ENCODE data around the gene SHROOM2. TPM values are rescaled to one million over a fixed set of nuclear protein-coding genes. Genes with fewer than 3 reads are reported as not detected.

The SHROOM2 gene
- total RNA-seq, 2 experiments from 2014 or later = not detected

GRCh38 chrX:9942086-9942485 lies 155.9 kb downstream of the SHROOM2 start:
- intact Hi-C loops (cut with DNase I, micrococcal nuclease) = loop anchor here (1.0 to 5.0 kb wide), 3 partner anchors 35 to 265 kb away; no protein-coding TSS in a partner anchor
- H3K4me3 Mint-ChIP-seq = peak overlapping the region; percentile 35
- ATAC-seq = peak; percentile 90
- DNase-seq = peak; percentile 80
- POLR2A ChIA-PET = no interaction called here
- H3K4me1 Mint-ChIP-seq = peaks cover 14% of the 10 kb centered on the region
- H3K9me3 Mint-ChIP-seq (ENCODE audit: low read depth) = no peaks in the 10 kb centered on the region
- H3K27me3 Mint-ChIP-seq = peaks cover 21% of the 10 kb centered on the region
- H3K27ac Mint-ChIP-seq = peak overlapping the region; percentile 51
- H3K36me3 Mint-ChIP-seq (ENCODE audit: low read depth) = no peaks in the 10 kb centered on the region
- CTCF ChIA-PET = interaction anchor here (0.7 kb wide), 1 partner anchor 50 kb away, joined by 3 read pairs; no protein-coding TSS in a partner anchor

GRCh38 chrX:9943420-9943819 lies 157.2 kb downstream of the SHROOM2 start:
- Mint-ChIP-seq H3K27ac (no peak overlapping the region), H3K4me1 (peaks cover 14% of the 10 kb centered on the region), H3K36me3 (ENCODE audit: low read depth) (no peaks in the 10 kb centered on the region), H3K4me3 (no peak overlapping the region), H3K9me3 (ENCODE audit: low read depth) (no peaks in the 10 kb centered on the region), H3K27me3 (peaks cover 26% of the 10 kb centered on the region)
- ChIA-PET POLR2A (no interaction called here), CTCF (no interaction called here)
- ATAC-seq (no peak), DNase-seq (no peak)
- intact Hi-C loops (cut with DNase I, micrococcal nuclease) = loop anchor here (2.0 to 5.0 kb wide), 2 partner anchors 36 to 115 kb away; no protein-coding TSS in a partner anchor

GRCh38 chrX:9947131-9947794 lies 161.0 kb downstream of the SHROOM2 start:
- DNase-seq (no peak), ATAC-seq (no peak)
- no peak overlapping the region for H3K27ac Mint-ChIP-seq
- no peaks in the 10 kb centered on the region for H3K36me3 Mint-ChIP-seq (ENCODE audit: low read depth)
- peaks cover 4% of the 10 kb centered on the region for H3K4me1 Mint-ChIP-seq
- POLR2A ChIA-PET = no interaction called here
- peaks cover 28% of the 10 kb centered on the region for H3K27me3 Mint-ChIP-seq
- no peak overlapping the region for H3K4me3 Mint-ChIP-seq
- intact Hi-C loops (cut with DNase I, micrococcal nuclease) = no loop called here
- CTCF ChIA-PET = no interaction called here
- H3K9me3 Mint-ChIP-seq (ENCODE audit: low read depth) = no peaks in the 10 kb centered on the region

DNA sequence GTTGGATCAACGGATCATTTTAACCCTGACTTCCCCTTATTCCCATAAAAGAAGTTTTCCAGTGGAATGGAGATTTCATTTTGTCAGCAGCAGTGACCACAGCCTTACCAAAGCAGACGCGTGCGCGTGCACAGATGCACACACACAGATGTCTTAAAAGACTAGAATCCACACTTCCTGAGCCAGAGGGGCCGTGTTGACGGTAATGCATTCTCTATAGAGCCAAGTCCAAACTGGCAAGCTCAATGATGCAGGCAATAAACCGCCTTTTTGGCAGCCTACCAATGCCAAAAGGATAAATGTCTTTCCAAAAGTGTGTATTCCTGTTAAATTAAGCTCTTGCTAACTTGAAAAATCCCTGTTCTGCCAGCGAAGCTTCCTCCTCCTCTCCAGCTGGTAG lies 162.2 kb downstream of the SHROOM2 start:
- Mint-ChIP-seq H3K27me3 (peaks cover 21% of the 10 kb centered on the region), H3K36me3 (ENCODE audit: low read depth) (no peaks in the 10 kb centered on the region), H3K4me3 (no peak overlapping the region), H3K9me3 (ENCODE audit: low read depth) (no peaks in the 10 kb centered on the region), H3K27ac (no peak overlapping the region), H3K4me1 (peaks cover under 1% of the 10 kb centered on the region)
- ATAC-seq (no peak), DNase-seq (no peak)
- ChIA-PET CTCF (no interaction called here), POLR2A (no interaction called here)
- intact Hi-C loops (cut with DNase I, micrococcal nuclease) = no loop called here

GRCh38 chrX:9952300-9952699 lies 166.1 kb downstream of the SHROOM2 start:
- intact Hi-C loops (cut with DNase I, micrococcal nuclease) = no loop called here
- Mint-ChIP-seq H3K27ac (no peak overlapping the region), H3K4me3 (no peak overlapping the region), H3K4me1 (no peaks in the 10 kb centered on the region), H3K27me3 (peaks cover 17% of the 10 kb centered on the region), H3K9me3 (ENCODE audit: low read depth) (no peaks in the 10 kb centered on the region), H3K36me3 (ENCODE audit: low read depth) (no peaks in the 10 kb centered on the region)
- no peak for ATAC-seq
- CTCF ChIA-PET = no interaction called here
- no peak for DNase-seq
- POLR2A ChIA-PET = no interaction called here

GRCh38 chrX:9953396-9953795 lies 167.2 kb downstream of the SHROOM2 start:
- intact Hi-C loops (cut with DNase I, micrococcal nuclease) = no loop called here
- no peak overlapping the region for H3K27ac Mint-ChIP-seq
- no peaks in the 10 kb centered on the region for H3K36me3 Mint-ChIP-seq (ENCODE audit: low read depth)
- H3K4me1 Mint-ChIP-seq = no peaks in the 10 kb centered on the region
- no peak for ATAC-seq
- H3K27me3 Mint-ChIP-seq = peaks cover 12% of the 10 kb centered on the region
- no peak overlapping the region for H3K4me3 Mint-ChIP-seq
- ChIA-PET POLR2A (no interaction called here), CTCF (no interaction called here)
- H3K9me3 Mint-ChIP-seq (ENCODE audit: low read depth) = no peaks in the 10 kb centered on the region
- DNase-seq = no peak

- Mint-ChIP-seq H3K9me3 (ENCODE audit: low read depth) (no peaks in the 10 kb centered on the region), H3K4me3 (no peak overlapping the region), H3K4me1 (no peaks in the 10 kb centered on the region), H3K27me3 (peaks cover 9% of the 10 kb centered on the region), H3K27ac (no peak overlapping the region), H3K36me3 (ENCODE audit: low read depth) (no peaks in the 10 kb centered on the region)
- POLR2A ChIA-PET = no interaction called here
- no peak for DNase-seq
- CTCF ChIA-PET = no interaction called here
- ATAC-seq = no peak
- intact Hi-C loops (cut with DNase I, micrococcal nuclease) = no loop called here
Measured at GRCh38 chrX:9955506-9955905, 169.3 kb downstream of the SHROOM2 start.

GRCh38 chrX:9957743-9958142 lies 171.5 kb downstream of the SHROOM2 start:
- CTCF ChIA-PET = interaction anchor here (0.6 kb wide), 1 partner anchor 1861 kb away, joined by 4 read pairs; no protein-coding TSS in a partner anchor
- DNase-seq (no peak), ATAC-seq (no peak)
- no peak overlapping the region for H3K4me3 Mint-ChIP-seq
- no peaks in the 10 kb centered on the region for H3K4me1 Mint-ChIP-seq
- POLR2A ChIA-PET = no interaction called here
- peaks cover 9% of the 10 kb centered on the region for H3K27me3 Mint-ChIP-seq
- no peaks in the 10 kb centered on the region for H3K9me3 Mint-ChIP-seq (ENCODE audit: low read depth)
- H3K27ac Mint-ChIP-seq = no peak overlapping the region
- no peaks in the 10 kb centered on the region for H3K36me3 Mint-ChIP-seq (ENCODE audit: low read depth)
- intact Hi-C loops (cut with DNase I, micrococcal nuclease) = no loop called here

DNA sequence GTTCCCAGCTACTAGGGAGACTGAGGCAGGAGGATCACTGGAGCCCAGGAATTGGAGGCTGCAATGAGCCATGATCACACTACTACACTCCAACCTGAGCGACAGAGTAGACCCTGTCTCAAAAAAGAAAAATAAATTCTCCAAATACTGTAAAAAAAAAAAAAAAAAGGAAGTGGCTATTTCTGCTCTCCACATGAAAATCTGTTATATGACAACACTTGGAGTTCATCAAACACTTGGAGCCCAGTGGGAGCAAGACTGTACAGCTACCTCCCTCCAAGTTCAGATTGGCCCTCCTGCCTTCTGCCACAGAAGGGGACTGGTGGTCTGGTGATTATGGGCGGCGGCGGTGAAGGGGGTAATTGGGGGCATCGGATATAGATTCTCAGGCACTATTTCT lies 172.0 kb downstream of the SHROOM2 start:
- no peaks in the 10 kb centered on the region for H3K9me3 Mint-ChIP-seq (ENCODE audit: low read depth)
- H3K36me3 Mint-ChIP-seq (ENCODE audit: low read depth) = no peaks in the 10 kb centered on the region
- H3K4me1 Mint-ChIP-seq = no peaks in the 10 kb centered on the region
- no peak overlapping the region for H3K27ac Mint-ChIP-seq
- H3K27me3 Mint-ChIP-seq = peaks cover 9% of the 10 kb centered on the region
- no peak overlapping the region for H3K4me3 Mint-ChIP-seq
- DNase-seq = no peak
- ChIA-PET CTCF (interaction anchor here (0.6 kb wide), 1 partner anchor 1861 kb away, joined by 4 read pairs; no protein-coding TSS in a partner anchor), POLR2A (no interaction called here)
- intact Hi-C loops (cut with DNase I, micrococcal nuclease) = no loop called here
- ATAC-seq = no peak

- Mint-ChIP-seq H3K27me3 (peaks cover 13% of the 10 kb centered on the region), H3K4me1 (no peaks in the 10 kb centered on the region), H3K9me3 (ENCODE audit: low read depth) (no peaks in the 10 kb centered on the region), H3K27ac (no peak overlapping the region), H3K4me3 (no peak overlapping the region), H3K36me3 (ENCODE audit: low read depth) (no peaks in the 10 kb centered on the region)
- DNase-seq (no peak), ATAC-seq (no peak)
- POLR2A ChIA-PET = no interaction called here
- intact Hi-C loops (cut with DNase I, micrococcal nuclease) = no loop called here
- CTCF ChIA-PET = interaction anchor here (0.7 kb wide), 1 partner anchor 24 kb away, joined by 3 read pairs; no protein-coding TSS in a partner anchor
Measured at GRCh38 chrX:9961750-9962149, 175.5 kb downstream of the SHROOM2 start.

- peaks cover 4% of the 10 kb centered on the region for H3K27me3 Mint-ChIP-seq
- ATAC-seq = no peak
- H3K36me3 Mint-ChIP-seq (ENCODE audit: low read depth) = no peaks in the 10 kb centered on the region
- H3K9me3 Mint-ChIP-seq (ENCODE audit: low read depth) = no peaks in the 10 kb centered on the region
- no peaks in the 10 kb centered on the region for H3K4me1 Mint-ChIP-seq
- DNase-seq = no peak
- intact Hi-C loops (cut with DNase I, micrococcal nuclease) = no loop called here
- H3K4me3 Mint-ChIP-seq = no peak within 1 kb of the TSS
- ChIA-PET CTCF (interaction anchor here (1.0 kb wide), 1 partner anchor 153 kb away, joined by 3 read pairs; no protein-coding TSS in a partner anchor), POLR2A (no interaction called here)
- H3K27ac Mint-ChIP-seq = no peak within 1 kb of the TSS
Measured at GRCh38 chrX:9966775-9967408, 180.7 kb downstream of the SHROOM2 start, which contains the start of gene CLDN34. Gene CLDN34 (plus strand): TSS chrX:9967358. CDS start chrX:9967358, 0 bp downstream.

DNA sequence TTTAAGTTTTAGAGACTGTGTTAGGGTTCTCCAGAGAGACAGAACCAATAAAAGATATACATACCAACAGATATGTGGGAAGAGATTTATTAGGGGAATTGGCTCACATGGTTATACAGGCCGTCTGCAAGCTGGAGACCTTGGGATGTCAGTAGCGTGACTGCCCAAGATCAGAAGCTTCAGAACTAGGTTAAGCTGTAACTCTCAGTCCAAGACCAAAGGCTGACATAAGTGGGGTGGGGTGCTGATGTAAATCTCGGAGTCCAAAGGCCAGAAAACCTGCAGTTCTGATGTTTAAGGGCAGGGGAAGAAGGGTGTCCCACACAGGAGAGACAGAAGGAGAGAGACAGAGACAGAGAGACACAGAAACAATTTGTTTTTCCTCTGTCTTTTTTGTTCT lies 191.4 kb downstream of the SHROOM2 start:
- H3K27ac Mint-ChIP-seq = no peak overlapping the region
- H3K36me3 Mint-ChIP-seq (ENCODE audit: low read depth) = no peaks in the 10 kb centered on the region
- ChIA-PET POLR2A (no interaction called here), CTCF (no interaction called here)
- H3K9me3 Mint-ChIP-seq (ENCODE audit: low read depth) = no peaks in the 10 kb centered on the region
- H3K4me3 Mint-ChIP-seq = no peak overlapping the region
- intact Hi-C loops (cut with DNase I, micrococcal nuclease) = no loop called here
- H3K4me1 Mint-ChIP-seq = no peaks in the 10 kb centered on the region
- no peak for ATAC-seq
- no peaks in the 10 kb centered on the region for H3K27me3 Mint-ChIP-seq
- no peak for DNase-seq

Measured in activated CD4-positive, alpha-beta T cell treated with anti-CD3 and anti-CD28 coated beads for 36 hours (primary cell).